ENCODE measurements around the gene ALDH3B2.

DNA sequence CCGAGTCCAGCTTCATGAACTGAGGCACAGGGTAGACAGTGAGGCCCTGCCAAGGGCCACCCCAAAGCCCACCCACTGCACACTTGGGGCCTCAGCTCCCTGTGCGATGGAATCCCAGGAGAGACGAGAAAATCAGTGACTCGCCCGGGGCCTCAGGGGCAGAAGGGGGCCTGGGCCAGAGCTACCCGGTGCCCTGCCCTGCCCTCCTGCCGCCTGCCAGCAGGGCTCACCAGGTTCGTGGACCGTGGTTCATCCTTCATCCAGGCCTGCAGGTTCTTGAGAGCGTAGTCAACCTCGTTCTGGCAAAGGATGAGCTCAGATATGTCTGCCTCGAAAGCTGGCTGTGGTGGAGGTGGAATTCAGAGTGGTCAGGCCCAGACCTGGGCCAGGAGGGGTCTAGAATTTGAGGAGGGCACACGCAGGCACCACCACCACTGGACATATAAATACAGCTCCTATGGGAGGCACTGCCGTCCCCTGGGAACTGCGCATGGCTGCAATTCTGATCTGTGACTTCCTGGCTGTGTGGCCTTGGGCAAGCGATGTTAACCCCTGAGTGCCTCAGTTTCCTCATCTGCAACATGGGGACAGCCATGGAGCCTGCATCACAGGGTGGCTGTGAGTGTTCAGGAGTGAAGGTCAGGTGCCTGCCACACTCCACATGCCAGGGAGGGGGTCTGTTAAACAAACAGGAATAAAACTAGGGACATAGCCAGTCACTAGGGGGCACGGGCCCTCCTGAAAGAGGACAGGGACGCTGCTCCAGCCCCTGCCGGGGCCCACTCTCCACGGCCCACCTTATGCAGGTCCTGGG lies 7.5 kb downstream of the ALDH3B2 start:
- TF ChIP-seq POLR2AphosphoS5 (IDR thresholded peaks at IDR 0.05): no peak
- TF ChIP-seq POLR2A (IDR thresholded peaks at IDR 0.05): no peak
- TF ChIP-seq CTCF (IDR thresholded peaks at IDR 0.05): no peak
